ENCODE results near the gene PPFIA1. TPM values are rescaled to one million over a fixed set of nuclear protein-coding genes. Genes with fewer than 3 reads are reported as not detected.

Gene PPFIA1
- total and polyA plus RNA-seq, 2 of the 8 experiments (the other 6 are each of a cell fraction or from before 2014, with no cell fraction given), result 44.3 to 73.5 TPM

DNA sequence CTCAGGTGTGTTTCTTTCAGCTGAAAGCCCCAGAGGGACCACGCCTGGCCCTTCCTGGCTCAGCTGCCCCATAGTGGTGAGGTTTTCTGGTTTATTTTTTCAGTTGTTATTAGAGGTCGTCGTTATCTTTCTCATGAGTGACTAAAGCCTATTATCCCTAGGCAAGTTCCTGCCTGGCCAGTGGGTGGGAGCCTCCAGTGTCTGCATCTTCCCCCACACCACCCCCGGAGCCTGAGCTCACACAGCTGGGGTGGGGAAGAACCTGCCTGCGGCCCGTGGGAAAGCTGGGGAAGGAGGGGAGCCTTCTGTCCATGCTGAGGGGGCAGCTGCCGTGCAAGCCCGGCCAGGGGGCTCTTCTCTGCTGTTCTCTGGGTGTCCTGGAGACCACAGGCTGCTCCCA is 24.3 kb upstream of the PPFIA1 start:
- Histone ChIP-seq H3K4ac (replicated peaks; ENCODE audit: insufficient read length, low read depth, low read length) (no peak overlapping the region), H3K27ac (ENCODE audit: low read depth, low read length) (no peak overlapping the region), H2AK5ac (ENCODE audit: low read depth, low read length) (no peak overlapping the region), H3K79me2 (ENCODE audit: control insufficient read depth in 1 of 2, insufficient read depth in 2 of 2, low read length in 2 of 2) (no peaks in the 10 kb centered on the region), H3K36me3 (ENCODE audit: control insufficient read depth in 2 of 4, insufficient read depth in 4 of 4, low read length in 3 of 4) (no peaks in the 10 kb centered on the region), H3K14ac (ENCODE audit: insufficient read length) (no peak overlapping the region), H3K9ac (replicated peaks in 1 of 4; ENCODE audit: extremely low read depth in 1 of 4, low read depth in 3 of 4, low read length in 3 of 4) (no peak overlapping the region), H2BK15ac (ENCODE audit: low read length) (no peak overlapping the region), H3K79me1 (ENCODE audit: low read depth, low read length) (no peaks in the 10 kb centered on the region), H3K23ac (ENCODE audit: insufficient read length) (no peak overlapping the region), H4K91ac (replicated peaks; ENCODE audit: insufficient read length, low read length) (no peak overlapping the region), H4K5ac (ENCODE audit: insufficient read length, low read depth, low read length) (no peak overlapping the region), H3K4me1 (replicated peaks in 1 of 4; ENCODE audit: control insufficient read depth in 3 of 4, insufficient read depth in 4 of 4, low read length in 3 of 4) (0 out of 7 replicates have a peak, but pooled peaks cover 0 to 5% (median 0%) of the 10 kb centered on the region in 4 experiments), H3K18ac (ENCODE audit: extremely low read depth, low read length) (no peak overlapping the region), H4K8ac (ENCODE audit: extremely low read depth, insufficient read depth, low read length) (no peak overlapping the region), H2BK5ac (ENCODE audit: low read depth, low read length) (no peak overlapping the region), H3K9me3 (ENCODE audit: insufficient read depth in 2 of 2, low read depth in 1 of 2, low read length in 1 of 2) (no peaks in the 10 kb centered on the region), H3K4me3 (ENCODE audit: extremely low read depth in 1 of 4, insufficient read depth in 2 of 4, low read depth in 3 of 4, low read length in 4 of 4) (no peak overlapping the region), H3K56ac (replicated peaks; ENCODE audit: insufficient read length, low read depth, low read length) (no peak overlapping the region), H2BK12ac (ENCODE audit: low read depth, low read length) (no peak overlapping the region), H2AFZ (ENCODE audit: low read length) (no peak overlapping the region), H3K23me2 (ENCODE audit: low read depth, low read length) (no peaks in the 10 kb centered on the region), H2BK120ac (replicated peaks; ENCODE audit: low read depth, low read length) (no peak overlapping the region), H3K4me2 (ENCODE audit: insufficient read depth in 1 of 2, low read depth in 2 of 2, low read length in 2 of 2) (no peak overlapping the region), H3K27me3 (replicated peaks in 1 of 4; ENCODE audit: control insufficient read depth in 3 of 4, extremely low read depth in 1 of 4, insufficient read depth in 3 of 4, low read length in 3 of 4) (no peaks in the 10 kb centered on the region; a peak in 1 of 7 replicates), H2BK20ac (ENCODE audit: low read length) (no peak overlapping the region; the same call in 1 of the 2 replicates), H4K20me1 (replicated peaks in 1 of 2; ENCODE audit: control insufficient read depth in 1 of 2, insufficient read depth in 2 of 2, low read length in 2 of 2) (no peaks in the 10 kb centered on the region)
- no peak for DNase-seq (ENCODE audit: low read depth in 1 of 2, low spot score in 2 of 2)
- CTCF ChIA-PET (ENCODE audit: partially characterized antibody), result interaction anchor here (0.8 to 2.1 kb wide), 2 partner anchors 18 to 20 kb away, joined by 3 to 7 read pairs; no protein-coding TSS in a partner anchor
- WGBS, 2 experiments (ENCODE audit: extremely low coverage in 1 of 2, insufficient coverage in 1 of 2, insufficient read length in 1 of 2, insufficient replicate concordance in 2 of 2, low coverage in 1 of 2, low lambda C conversion rate in 2 of 2, missing lambda C conversion rate in 1 of 2), result 87% methylated on average over 8 of the region's 8 CpGs; no CpG with 5 or more reads in 1 of the 2 experiments
- FAIRE-seq, result no peak
- POLR2A ChIA-PET (ENCODE audit: partially characterized antibody), result interaction anchor here (1.0 kb wide), 1 partner anchor 16 kb away, joined by 3 read pairs; no protein-coding TSS in a partner anchor
- TF ChIP-seq POU5F1 (IDR thresholded peaks at IDR 0.05; ENCODE audit: low read depth, low read length) (no peak), FOSL1 (IDR thresholded peaks at IDR 0.05; ENCODE audit: insufficient read depth, low read depth, low read length) (no peak), CBX8 (IDR thresholded peaks at IDR 0.05; ENCODE audit: borderline replicate concordance, low read depth, low read length) (no peak), MAX (IDR thresholded peaks at IDR 0.05) (no peak), RXRA (IDR thresholded peaks at IDR 0.05; ENCODE audit: insufficient read depth, low read depth, low read length) (no peak), TEAD4 (IDR thresholded peaks at IDR 0.05; ENCODE audit: low read depth, low read length) (no peak), KDM1A (IDR thresholded peaks at IDR 0.05; ENCODE audit: borderline replicate concordance, low read length) (no peak), USF2 (IDR thresholded peaks at IDR 0.05; ENCODE audit: low read length) (no peak), TAF1 (IDR thresholded peaks at IDR 0.05; ENCODE audit: low read depth, low read length) (no peak), HDAC2 (IDR thresholded peaks at IDR 0.05; ENCODE audit: borderline replicate concordance in 1 of 2, low read depth in 2 of 2, low read length in 2 of 2) (no peak), GABPA (IDR thresholded peaks at IDR 0.05; ENCODE audit: borderline replicate concordance, insufficient read depth, low read length) (no peak), ATF3 (IDR thresholded peaks at IDR 0.05; ENCODE audit: insufficient read depth, low read depth, low read length) (no peak)

All from H1 (cell line).